Measurements from ENCODE around the gene GTF2IRD1.

DNA sequence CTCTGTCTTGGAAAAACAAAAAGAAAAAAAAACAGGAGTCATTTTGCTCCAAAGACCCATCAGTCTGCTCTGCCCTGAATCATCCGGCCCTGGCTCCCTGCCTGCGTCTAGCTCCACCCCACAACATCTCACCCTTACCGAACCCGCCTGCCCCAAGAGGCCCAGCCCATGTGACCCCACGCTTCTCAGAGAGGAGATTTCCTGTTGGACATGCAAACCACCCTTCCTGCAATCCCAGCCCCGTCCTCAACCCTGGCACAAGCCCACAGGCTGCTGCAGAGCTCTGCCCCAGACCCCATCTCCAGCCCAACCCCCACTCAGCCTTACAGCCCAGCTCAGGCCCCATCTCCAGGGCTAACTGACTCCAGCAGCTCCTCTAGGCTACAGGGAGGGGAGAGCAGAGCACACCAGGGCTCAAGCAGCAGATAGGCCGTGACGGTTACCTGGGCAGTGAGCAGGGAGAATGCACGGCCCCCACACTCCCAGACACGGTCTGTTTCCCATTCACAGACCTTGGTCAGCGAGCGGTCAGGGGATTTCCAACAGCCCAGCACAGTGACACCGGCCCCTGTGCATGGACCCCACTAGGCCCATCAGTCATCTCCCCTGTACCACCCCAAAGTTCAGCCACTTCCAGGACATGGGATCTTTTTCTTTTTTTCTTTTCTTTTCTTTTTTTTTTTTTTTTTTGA lies 133.9 kb downstream of the GTF2IRD1 start:
- no peak for TF ChIP-seq EZH2 (IDR thresholded peaks at IDR 0.05; ENCODE audit: borderline replicate concordance, low read length)
- TF ChIP-seq, protein P1, sequence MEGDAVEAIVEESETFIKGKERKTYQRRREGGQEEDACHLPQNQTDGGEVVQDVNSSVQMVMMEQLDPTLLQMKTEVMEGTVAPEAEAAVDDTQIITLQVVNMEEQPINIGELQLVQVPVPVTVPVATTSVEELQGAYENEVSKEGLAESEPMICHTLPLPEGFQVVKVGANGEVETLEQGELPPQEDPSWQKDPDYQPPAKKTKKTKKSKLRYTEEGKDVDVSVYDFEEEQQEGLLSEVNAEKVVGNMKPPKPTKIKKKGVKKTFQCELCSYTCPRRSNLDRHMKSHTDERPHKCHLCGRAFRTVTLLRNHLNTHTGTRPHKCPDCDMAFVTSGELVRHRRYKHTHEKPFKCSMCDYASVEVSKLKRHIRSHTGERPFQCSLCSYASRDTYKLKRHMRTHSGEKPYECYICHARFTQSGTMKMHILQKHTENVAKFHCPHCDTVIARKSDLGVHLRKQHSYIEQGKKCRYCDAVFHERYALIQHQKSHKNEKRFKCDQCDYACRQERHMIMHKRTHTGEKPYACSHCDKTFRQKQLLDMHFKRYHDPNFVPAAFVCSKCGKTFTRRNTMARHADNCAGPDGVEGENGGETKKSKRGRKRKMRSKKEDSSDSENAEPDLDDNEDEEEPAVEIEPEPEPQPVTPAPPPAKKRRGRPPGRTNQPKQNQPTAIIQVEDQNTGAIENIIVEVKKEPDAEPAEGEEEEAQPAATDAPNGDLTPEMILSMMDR (IDR thresholded peaks at IDR 0.05; ENCODE audit: low read length): no peak
